GM23248 (cell line): Measurements from ENCODE around the gene ENG.

Experiments
- EZH2 ChIP-seq: fragments of 200-600 bp; sonication (generic); IDR thresholded peaks from 2 replicates; pipeline ENCODE4 v1.6.1; 2018; ENCODE audit warnings: antibody characterized with exemption, mild to moderate bottlenecking; ENCODE audit not compliant: insufficient read depth, poor library complexity, severe bottlenecking
- EZH2phosphoT487 ChIP-seq: fragments of 200-600 bp; sonication (generic); IDR thresholded peaks from 2 replicates; pipeline ENCODE4 v1.6.1; 2018; ENCODE audit warnings: antibody characterized with exemption, moderate library complexity, mild to moderate bottlenecking, low read depth; ENCODE audit not compliant: insufficient read depth

DNA sequence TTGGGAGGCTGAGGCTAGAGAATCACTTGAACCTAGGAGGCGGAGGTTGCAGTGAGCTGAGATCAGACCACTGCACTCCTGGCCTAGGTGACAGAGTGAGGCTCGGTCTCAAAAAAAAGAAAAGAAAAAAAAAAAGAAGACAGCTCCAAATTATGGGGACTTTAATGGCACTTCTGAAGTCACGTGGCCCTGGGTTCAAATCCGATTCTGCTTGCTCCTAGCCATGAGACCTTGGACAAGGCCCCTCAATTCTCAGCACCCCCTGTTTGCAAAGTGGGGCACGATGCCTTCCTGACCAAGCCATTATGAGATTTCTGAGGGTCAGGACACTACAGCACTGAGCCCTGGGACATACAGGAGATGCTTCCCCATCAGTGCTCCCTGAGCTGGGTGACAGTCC is 1.1 kb upstream of the ENG start:
- no peak for TF ChIP-seq EZH2
- no peak for TF ChIP-seq EZH2phosphoT487
